ENCODE measurements around the gene STAB2.
A peak's percentile ranks its signal among the peaks of the same experiment; 100 is the strongest.

Gene STAB2

DNA sequence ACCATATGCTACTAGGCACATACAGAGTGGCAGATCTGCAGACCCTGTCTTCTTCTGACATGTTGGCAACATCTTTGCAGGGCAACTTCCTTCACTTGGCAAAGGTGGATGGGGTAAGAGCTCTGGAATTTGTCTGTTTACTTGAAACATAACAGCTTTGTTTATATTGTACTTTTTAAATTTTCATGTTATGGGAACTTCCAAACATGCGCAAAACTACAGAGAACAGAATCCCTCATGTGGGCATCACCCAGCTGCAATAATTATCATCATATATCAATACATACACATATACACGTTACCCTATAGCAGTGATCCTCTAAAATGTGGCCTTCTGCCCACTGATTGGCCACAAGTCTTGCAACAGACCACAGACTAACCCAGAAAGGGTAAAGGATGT is 103.4 kb downstream of the STAB2 start:
- no peak for DNase-seq (ENCODE audit: low read depth)

DNA sequence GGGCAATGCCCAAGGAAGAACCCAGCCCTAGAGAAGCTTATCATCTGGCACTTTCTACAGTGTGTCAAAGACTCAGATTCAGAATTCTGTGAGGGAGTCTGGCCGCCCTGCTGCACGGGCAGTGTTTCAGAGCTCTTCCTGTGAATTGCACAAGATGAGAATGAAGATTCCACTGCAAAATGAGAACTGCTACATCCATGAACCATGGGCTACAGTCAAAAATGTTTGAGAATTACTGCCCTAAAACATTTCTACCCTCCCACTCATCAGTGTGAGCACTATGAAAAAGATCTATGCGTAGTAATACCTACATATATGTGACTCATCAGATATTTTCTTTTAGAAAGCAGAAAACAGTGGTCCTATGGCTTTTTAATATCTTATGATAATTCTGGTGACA is 104.0 kb downstream of the STAB2 start:
- DNase-seq (ENCODE audit: low read depth): no peak

DNA sequence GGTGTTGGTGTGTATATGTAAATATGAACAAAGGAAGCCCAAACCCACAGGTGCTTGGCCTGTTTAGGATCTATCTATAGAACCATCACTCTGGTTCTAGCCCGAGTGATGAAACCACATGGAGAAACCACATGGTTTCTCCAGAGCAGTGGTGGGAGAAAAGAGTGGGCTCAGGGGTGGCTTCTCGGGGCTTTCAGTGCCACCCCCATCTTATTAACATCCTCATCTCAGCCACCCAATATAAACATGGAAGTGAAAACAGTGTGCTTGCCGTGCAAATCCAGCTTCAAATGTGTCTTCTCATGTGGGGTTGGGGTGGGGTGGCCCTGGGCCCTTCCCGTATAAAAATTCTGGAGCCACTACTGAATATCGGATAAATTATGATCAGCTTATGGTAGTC is 109.0 kb downstream of the STAB2 start:
- no peak for DNase-seq (ENCODE audit: low read depth)

DNA sequence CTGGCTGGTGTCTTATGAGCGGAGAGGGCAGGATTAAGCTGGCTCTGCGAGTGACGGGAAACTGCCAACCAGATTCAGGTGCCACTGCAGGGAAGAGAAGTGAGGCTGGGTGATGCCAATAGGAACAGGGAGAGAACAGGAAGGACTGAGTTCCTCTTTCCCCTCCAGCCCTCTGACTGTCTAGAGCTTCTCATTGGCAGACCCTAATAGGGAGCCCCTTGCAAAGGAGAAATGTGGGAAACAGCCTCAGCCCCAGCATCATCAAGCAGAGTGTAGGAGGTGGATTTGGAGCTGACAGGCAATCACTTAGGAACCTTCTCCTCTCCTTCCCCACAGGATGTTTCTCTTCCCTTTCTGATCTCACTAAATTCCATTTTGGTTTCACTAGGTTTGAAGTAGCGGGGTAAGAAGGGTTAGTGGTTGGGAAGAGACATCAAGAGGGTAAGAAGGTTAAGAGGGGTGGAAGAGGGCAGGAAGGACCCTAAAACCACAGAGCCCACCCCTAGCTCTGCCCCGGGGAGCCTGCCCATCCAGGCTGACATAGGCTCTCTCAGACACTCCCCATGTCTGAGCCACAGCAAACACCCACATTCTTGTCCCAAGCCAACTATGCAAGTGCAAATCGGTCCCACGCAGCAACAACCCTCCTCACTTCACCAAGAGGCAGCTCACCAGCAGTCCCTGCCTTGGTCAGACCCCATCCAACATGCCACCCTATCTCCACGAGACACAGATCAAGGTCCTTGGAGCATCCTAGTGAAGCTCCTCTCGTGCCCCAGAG is 111.1 kb downstream of the STAB2 start:
- no peak for DNase-seq (ENCODE audit: low read depth)

DNA sequence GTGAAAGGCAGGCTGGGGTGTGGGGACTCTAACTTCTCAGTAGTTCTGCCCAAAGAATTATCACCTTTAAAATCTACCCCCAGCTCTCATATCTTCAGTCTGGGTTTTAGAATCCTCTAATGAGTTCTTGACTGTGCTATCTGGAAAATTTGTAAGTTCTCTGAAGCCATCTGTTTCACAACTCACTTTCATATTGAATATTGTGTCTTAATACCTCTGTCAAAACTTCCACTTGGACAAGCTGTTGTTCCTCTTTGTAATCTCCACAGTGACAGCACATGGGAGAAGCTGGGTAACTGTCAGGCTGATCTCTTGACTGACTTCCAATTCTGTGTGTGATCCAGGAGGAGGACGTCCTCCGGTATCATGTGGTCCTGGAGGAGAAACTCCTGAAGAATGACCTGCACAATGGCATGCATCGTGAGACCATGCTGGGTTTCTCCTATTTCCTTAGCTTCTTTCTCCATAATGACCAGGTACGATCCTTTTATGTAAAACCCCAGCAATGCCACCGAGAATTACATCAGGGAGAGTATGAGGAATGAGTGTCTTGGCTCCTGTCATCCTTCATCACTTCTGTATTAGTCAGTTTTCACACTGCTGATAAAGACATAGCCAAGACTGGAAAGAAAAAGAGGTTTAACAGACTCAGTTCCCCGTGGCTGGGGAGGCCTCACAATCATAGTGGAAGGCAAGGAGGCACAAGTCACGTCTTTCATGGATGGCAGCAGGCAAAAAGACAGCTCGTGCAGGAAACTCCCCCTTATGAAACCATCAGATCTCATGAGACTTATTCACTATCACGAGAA is 111.9 kb downstream of the STAB2 start:
- DNase-seq (ENCODE audit: low read depth): no peak

DNA sequence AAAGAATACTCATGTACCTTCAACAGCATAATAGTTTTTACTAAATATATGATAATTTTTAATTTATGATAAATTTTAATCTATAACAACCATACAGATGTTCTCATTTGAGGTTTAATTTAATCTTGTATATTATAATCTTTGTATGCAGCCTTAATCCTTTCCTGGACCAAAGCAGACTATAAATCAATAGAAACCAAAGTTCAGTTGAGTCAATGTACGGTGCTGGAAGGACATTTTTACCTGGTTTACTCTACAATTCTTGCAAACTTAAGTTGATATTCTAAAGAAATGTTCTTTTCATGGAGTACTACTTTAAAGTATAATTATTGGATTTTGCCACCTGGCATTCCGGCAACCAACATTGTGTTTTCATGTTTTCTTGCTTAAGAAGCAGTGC is 118.0 kb downstream of the STAB2 start:
- no peak for DNase-seq (ENCODE audit: low read depth)

DNA sequence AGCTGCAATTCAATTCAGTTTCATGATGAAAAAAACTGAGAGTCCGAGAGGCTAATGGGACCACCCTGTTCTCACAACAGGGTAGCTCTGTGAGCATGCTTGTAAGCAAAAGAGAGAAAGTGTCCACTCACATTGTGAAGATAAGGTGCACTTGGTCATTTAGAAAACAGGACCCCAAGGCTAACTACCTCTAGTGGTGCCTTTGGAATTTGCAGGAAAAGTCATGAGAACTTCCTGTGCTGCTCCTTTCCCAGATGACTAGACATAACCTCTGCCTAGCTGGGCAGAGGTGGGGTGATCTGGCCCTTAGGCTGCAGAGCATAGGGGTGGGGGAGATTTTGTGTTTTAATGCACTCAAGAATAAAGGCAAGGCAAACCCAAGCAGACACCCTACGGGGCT is 118.9 kb downstream of the STAB2 start:
- no peak for DNase-seq (ENCODE audit: low read depth)

DNA sequence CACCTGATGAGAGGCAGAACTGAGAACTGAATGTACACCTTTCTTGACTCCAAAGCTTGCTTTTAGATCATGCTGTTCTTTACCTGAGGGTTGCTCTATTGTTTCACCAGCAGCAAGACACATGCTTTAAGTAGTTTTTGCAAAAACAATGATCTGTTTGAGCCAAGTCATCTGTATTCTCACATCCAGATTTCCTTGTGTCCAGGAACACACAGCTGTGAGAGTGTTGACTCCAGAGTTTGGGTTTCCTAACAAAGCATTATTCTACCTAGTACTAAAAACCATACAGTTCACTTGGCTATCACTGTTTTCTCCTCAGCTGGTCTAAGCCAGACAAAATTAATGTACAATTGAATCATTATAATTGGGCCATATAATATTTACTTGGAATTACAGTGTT is 120.4 kb downstream of the STAB2 start:
- DNase-seq (ENCODE audit: low read depth): no peak

DNA sequence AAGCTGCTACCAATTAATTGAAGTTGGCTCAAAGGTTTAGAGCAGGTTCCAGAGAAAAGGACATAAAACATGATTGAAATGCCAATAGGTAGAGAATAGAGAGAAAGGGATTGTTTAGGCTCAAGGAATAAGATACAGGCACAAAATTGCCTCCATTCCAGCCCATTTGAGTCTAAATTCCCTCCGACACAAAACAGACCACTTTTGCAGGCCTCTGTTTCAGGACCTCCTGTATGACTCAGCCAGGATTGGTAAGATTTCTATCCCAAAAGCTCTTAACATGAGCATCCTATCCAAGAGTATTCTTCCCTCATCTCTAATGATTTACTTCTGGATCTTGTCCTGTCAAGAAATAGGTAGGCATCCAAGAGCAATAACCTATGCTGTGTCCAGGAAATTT is 123.5 kb downstream of the STAB2 start:
- DNase-seq (ENCODE audit: low read depth): no peak

DNA sequence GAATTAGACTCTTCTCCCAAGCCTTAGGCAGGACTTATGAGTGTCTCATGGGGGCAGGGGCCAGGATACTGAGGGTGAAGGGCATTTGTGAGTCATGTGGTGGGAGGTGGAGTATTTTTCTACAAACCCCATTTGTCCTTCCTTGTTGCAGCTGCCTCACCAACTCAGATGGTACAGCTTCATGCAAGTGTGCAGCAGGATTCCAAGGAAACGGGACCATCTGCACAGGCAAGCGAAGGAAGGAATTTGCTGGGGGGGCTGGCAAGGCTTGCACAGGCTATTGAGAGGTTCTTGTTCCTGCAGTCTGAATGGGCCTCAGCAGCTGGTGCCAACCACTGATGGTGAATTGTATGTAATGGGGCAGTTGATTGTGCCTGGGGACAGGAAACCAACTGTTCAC is 125.1 kb downstream of the STAB2 start:
- no peak for DNase-seq (ENCODE audit: low read depth)

DNA sequence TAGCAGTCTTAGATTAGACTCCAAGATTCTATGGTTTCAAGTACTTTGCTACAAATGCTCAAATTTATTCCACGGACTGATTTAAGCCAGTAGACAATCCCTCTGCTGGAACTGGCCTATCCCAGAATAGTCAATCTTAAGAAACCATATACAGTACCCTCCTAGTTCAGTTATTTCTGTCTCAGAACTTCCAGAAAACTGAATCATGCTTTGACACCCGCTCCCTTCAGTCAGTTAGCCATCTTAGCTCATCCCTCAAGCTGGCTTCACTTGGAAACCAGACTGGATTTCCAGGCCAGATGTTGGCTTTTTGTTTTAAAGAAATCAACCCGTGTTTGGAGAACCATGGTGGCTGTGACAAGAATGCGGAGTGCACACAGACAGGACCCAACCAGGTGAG is 128.4 kb downstream of the STAB2 start:
- DNase-seq (ENCODE audit: low read depth): no peak

DNA sequence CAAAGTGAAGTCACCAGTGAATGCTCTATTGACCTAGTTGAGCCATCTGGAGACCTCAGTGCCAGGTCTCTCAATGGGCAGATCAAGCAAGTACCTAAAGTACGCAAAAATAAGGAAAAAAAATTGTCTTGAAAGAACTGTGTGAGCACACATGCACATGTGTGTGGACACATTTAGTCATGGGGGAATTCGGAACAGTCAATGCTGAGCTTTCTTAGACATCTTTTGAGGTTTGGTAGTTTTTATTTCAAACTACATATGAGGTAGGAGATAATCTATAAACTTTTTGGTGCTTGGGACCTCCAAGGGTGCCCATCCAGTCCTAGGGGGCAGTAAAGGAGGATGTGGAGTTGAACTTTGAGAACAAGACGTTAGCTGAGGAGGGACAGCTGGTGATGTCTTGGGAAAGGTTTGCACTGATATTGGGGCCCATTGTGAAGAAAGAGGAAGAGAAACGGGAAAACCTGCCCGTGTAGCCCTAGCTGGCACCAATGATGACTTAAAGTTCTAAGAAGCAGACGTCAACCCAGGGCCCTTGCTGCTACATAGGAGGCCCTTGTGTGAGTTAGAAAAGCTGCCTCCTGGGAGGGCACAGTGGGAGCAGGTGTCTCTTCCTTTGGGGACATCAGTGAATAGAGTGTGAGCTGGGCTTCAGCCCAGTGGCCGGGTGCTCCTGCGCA is 129.6 kb downstream of the STAB2 start:
- DNase-seq (ENCODE audit: low read depth): no peak

DNA sequence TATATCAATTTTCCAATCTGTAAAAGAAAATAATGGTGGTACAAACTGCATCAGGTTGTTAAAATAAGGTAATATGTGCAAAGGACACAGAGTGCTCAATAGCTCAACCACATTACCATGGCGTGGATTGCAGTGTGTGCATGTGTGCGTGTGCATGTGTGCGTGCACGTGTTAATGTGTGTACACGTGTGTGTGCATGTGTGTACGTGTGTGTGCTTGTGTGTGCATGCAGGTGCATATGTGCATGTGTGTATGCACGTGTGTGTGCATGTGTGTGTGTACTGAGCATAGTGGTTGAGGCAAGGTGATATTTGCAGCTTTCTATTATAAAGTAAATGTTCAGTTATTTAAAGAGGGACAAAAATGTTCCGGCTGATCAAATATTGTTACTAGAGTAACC is 138.3 kb downstream of the STAB2 start:
- no peak for DNase-seq (ENCODE audit: low read depth)

DNA sequence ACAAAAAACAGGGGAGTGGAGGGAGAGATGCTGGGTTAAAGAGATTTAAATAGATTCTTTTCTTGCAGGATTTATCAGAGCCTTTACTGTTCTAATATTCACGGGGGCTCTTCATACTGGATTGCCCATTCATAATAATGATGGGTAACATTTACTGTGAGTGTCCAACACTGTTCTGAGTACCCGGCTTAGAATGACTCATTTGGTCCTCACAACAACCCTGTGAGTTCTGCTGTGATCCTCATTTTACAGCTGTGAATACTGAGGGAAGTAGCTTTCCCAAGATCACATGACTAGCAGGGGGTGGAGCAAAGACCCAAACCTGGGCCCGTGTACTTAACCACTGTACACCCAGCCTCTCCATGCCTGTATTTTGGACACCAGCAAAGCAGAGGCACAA is 140.6 kb downstream of the STAB2 start:
- no peak for DNase-seq (ENCODE audit: low read depth)

DNA sequence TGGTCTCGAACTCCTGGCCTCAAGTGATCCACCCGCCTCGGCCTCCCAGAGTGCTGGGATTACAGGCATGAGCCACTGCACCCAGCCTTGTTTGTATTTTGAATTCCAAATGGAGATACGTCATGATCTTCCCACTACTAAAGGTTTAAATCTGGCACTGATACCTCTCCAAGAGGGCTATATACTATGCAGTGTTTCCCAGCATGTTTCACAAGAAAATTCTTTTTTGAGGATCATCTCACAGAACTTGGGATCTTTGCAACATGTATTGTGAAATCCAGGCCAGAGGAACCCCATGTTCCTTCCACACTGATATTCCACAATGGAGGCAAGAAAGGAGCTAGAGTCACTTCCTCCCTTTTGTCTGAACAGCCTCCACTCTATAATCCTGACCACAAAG is 141.2 kb downstream of the STAB2 start:
- peak; percentile 17 for DNase-seq (ENCODE audit: low read depth)

DNA sequence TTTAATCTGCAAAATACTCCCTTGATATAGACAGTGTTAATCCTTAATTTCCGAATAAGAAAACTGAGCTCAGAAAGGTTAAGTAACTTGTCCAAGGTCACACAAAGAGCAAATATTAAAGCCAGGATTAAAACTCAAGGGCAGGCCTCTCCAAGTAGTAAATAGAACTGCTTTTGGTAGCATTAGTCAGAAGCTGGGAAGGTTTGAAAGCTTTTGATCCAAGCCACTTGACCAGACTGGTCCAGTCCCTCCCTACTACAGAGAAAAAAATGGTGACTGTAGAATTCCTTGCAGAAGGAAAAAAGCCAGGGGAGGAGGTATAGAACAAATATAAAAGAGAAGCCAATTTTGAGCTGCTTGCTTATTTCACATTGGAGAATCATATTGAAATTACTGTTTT is 142.4 kb downstream of the STAB2 start:
- no peak for DNase-seq (ENCODE audit: low read depth)

DNA sequence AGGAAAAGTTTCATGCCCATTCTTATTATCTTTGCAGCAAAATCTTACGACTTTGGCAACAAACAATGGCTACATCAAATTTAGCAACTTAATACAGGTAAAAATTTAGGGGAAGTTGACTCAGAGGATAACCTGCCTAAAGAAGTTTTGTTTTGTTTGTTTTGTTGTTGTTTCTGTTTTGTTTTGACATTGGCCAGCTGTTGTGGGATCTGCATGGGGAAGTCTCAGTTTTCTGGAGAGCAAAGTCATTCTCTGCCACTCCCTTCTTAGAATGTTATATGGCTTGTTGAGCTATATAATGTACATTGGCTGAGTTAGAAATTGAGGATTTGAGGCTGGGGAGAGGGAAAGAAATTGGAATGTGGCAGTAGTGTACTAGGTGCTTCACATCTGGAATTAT is 144.5 kb downstream of the STAB2 start:
- no peak for DNase-seq (ENCODE audit: low read depth)

DNA sequence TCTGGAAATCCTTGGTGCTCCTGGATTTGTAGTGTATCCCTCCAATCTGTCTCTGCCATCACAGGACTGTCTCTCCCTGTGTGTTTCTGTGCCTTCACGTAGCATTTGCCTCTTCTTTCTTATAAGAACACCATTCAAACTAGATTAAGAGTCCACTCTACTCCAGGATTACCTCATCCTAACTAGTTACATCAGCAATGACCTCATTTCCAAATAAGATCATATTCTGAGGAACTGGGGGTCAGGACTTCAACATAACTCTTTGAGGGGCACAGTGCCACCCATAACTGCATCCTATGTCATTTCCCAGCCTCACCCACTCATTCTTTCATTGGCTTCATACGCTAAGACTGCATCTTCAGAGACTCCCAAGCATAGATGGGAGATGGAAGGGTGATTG is 147.8 kb downstream of the STAB2 start:
- no peak for DNase-seq (ENCODE audit: low read depth)

DNA sequence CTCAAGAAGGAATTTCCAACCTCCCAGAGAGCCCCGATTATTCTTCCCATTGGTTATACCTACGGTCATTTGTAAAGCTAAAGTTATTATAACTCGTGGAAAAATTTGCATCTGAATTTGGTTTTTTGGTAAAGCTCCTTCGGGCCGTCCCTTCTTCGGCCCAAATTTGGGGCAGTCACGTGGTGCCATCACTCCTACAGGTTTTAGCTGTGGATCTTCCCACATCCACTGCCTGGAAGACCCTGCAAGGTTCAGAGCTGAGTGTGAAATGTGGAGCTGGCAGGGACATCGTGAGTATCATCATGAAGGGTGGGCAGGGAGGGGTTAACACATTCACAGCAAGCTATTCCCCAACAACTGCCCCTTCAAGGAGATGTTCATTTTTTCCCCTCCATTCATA is 148.2 kb downstream of the STAB2 start:
- DNase-seq (ENCODE audit: low read depth): no peak

DNA sequence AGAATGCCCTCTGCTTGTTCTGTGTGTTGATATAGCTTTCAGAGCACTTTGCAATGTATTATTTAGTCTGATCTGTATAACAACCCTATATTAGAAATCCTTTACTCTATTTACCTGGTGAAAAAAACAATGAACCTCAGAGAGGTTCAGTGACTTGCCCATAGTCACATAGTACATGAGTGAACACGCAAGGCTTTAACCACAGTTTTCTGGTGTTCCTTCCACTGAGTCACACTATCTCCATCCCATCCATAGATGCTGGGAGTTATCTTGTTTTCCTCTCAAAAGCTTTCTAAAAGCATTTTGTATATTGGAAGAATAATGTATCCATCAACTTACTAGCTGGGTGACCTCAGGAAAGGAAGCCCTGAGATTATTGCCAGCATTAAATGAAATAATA is 149.5 kb downstream of the STAB2 start:
- no peak for DNase-seq (ENCODE audit: low read depth)

DNA sequence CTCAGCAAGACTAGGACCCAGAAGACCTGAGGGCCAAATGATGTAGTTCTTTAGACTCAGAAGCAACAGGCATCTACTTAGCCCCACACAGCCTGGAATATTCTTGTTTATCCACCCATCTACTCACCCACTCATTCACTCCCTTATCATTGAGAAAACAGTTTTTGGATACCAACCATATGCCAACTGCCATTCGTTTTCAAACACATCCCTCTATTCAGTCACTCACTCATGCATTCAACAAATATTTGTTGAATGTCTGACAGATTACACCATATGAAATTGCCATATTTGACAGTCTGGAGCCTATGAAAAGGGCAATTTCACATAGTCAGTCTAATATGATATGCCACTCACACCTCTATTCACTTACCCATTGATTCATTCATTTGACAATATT is 150.8 kb downstream of the STAB2 start:
- no peak for DNase-seq (ENCODE audit: low read depth)

DNA sequence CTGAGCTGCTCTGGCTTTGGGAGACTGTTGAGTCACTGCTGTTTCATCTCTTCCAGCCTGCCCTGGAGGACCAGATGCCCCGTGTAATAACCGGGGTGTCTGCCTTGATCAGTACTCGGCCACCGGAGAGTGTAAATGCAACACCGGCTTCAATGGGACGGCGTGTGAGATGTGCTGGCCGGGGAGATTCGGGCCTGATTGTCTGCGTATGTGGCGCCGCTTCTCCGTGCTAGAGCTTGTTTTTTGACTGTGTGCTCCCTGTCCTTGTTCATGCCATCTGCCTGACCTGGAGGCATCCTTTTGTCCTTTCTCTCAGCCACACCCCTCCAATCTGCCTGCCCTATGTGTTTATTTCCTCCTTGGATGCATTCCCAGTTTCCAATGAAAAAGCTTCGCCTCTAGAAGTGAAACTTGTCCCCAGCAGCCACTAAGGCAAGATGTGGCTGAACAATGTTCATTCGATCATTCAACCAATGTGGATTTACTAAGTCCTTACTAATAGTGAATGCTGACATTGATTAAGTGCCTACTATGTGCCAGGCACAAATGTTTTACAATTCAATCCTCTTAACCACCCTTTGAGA is 155.4 kb downstream of the STAB2 start:
- no peak for DNase-seq (ENCODE audit: low read depth)

DNA sequence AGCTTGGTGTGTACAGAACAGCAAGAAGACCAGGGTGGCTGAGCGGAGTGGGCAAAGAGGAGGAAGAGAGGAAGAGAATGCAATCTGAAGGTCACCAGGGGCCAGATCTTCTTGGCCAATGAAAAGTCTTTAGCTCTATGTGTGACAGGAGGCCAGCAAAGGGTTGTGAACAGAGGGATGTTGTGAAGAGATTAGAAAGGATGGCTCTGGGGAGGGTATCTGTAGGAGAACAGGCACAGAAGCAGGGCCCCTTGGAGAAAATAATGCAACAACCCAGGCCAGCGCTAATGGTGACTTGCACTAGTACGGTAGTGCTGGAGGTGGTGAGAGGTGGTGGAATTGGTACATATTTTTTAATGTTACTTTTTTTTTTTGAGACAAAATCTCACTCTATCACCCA is 156.7 kb downstream of the STAB2 start:
- DNase-seq (ENCODE audit: low read depth): no peak

Data from GM04503 (cell line).